ENCODE measurements around the gene APH1B. TPM values are rescaled to one million over a fixed set of nuclear protein-coding genes. Genes with fewer than 3 reads are reported as not detected.

Gene APH1B
- total RNA-seq, 2 experiments from 2014 or later: 6.5 to 7.8 TPM

DNA sequence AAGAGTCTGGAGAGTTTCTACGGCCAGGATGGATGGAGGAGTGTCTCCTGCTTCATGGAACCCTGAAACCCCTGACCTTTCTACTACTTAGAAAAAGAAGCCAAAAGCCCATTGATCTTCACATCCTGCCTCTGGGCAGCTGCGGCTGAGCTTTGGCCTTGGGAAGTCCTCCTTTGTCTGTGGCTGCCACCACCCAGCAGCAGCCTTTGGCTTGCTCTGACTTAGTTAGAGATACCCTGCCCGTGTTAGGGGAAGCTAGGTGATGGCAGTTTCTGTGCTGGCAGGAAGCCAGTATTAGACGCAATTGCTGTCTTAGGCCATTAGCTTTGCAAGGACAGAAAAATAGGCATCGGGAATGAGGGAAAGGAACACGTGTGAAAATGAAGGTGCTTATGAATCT is 18.8 kb downstream of the APH1B start:
- H3K27ac Mint-ChIP-seq: no peak overlapping the region
- ChIA-PET POLR2A (interaction anchor here (0.6 kb wide), 1 partner anchor 17 kb away, joined by 3 read pairs; no protein-coding TSS in a partner anchor), CTCF (interaction anchor here (1.0 to 1.2 kb wide), 4 partner anchors 44 to 248 kb away, joined by 3 to 8 read pairs (median 4); no protein-coding TSS in a partner anchor)
- H3K36me3 Mint-ChIP-seq (ENCODE audit: low read depth): peaks cover 2% of the 10 kb centered on the region
- H3K4me3 Mint-ChIP-seq: no peak overlapping the region
- intact Hi-C loops (cut with DNase I, micrococcal nuclease): no loop called here
- ATAC-seq (no peak), DNase-seq (no peak)
- no peaks in the 10 kb centered on the region for H3K4me1 Mint-ChIP-seq
- H3K27me3 Mint-ChIP-seq: no peaks in the 10 kb centered on the region
- H3K9me3 Mint-ChIP-seq (ENCODE audit: low read depth): no peaks in the 10 kb centered on the region

DNA sequence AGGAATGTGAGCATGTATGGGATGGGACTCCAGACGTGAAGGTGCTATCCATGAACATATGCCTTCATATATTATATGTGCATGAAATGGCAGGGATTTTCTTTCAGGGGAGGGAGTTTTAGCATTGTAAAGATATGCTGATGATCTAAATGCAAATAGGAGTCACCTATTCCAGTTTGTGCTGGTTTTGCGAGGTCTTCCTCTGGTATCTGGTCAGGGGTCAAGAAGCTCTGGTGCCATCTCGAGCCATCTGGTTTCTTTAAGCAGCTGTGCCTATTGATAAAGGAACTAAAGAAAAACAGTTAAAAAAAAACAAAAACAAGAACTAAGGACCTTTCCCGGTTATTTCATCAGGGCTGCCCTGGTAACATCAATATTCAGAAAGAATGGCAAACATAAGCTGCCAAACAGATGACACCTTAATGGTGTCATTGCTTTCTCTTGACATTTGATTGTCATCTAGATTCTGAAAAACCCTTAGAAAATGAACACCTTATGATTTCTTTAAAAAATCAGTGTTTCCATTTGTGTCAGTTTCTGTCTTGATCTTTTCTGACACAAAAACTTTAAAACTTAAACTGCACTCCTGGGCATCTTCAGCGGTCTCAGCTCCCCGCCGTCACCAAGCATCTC is 22.7 kb downstream of the APH1B start:
- DNase-seq (no peak), ATAC-seq (no peak)
- intact Hi-C loops (cut with DNase I, micrococcal nuclease): no loop called here
- ChIA-PET POLR2A (no interaction called here), CTCF (interaction anchor here (1.3 kb wide), 2 partner anchors 18 to 44 kb away, joined by 3 read pairs; no protein-coding TSS in a partner anchor)
- H3K4me1 Mint-ChIP-seq: no peaks in the 10 kb centered on the region
- no peak overlapping the region for H3K4me3 Mint-ChIP-seq
- no peaks in the 10 kb centered on the region for H3K9me3 Mint-ChIP-seq (ENCODE audit: low read depth)
- H3K27ac Mint-ChIP-seq: no peak overlapping the region
- H3K27me3 Mint-ChIP-seq: no peaks in the 10 kb centered on the region
- peaks cover 3% of the 10 kb centered on the region for H3K36me3 Mint-ChIP-seq (ENCODE audit: low read depth)

DNA sequence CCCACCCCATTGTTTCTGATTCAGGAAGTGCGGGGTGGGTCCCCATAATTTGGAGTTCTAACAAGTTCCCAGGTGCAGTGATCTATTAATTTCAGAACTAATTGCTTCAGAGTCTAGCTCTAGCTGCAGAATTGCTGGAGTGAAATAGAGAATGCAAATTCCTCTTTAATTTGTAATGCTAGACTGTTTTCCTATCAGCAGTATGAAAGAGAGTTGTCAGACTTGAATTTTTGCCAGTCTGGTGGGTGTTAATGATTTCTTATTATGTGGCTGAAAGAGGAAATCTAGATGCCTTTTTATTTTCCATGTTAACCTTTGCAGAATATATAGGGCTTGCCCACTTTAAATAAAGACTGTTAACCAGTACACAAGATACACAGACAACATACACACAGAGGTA is 23.7 kb downstream of the APH1B start:
- CTCF ChIA-PET: no interaction called here
- no peaks in the 10 kb centered on the region for H3K4me1 Mint-ChIP-seq
- POLR2A ChIA-PET: no interaction called here
- H3K4me3 Mint-ChIP-seq: no peak overlapping the region
- no peaks in the 10 kb centered on the region for H3K27me3 Mint-ChIP-seq
- DNase-seq: no peak
- H3K27ac Mint-ChIP-seq: no peak overlapping the region
- no peak for ATAC-seq
- intact Hi-C loops (cut with DNase I, micrococcal nuclease): no loop called here
- H3K9me3 Mint-ChIP-seq (ENCODE audit: low read depth): no peaks in the 10 kb centered on the region
- H3K36me3 Mint-ChIP-seq (ENCODE audit: low read depth): peaks cover 10% of the 10 kb centered on the region

DNA sequence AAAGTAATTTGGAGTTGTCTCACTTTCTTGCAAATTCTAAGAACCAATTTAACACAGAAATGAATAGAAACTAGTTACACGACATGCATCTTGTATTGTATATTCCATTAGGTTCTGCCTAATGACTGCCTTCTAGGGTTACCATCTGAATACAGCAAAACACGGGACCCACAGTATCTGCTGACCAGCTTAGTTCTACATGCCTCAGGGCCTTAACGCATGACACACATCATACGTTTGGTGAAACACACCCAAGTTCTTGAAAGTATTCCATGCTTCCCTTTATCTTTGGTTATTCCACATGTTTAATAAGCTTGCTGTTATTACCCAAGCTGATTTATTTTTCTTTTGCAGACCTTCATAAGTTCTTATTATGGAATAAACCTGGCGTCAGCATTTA is 27.9 kb downstream of the APH1B start:
- CTCF ChIA-PET: interaction anchor here (0.6 kb wide), 1 partner anchor 289 kb away, joined by 5 read pairs; no protein-coding TSS in a partner anchor
- DNase-seq (no peak), ATAC-seq (no peak)
- no peaks in the 10 kb centered on the region for H3K27me3 Mint-ChIP-seq
- peaks cover 11% of the 10 kb centered on the region for H3K36me3 Mint-ChIP-seq (ENCODE audit: low read depth)
- H3K4me1 Mint-ChIP-seq: no peaks in the 10 kb centered on the region
- POLR2A ChIA-PET: no interaction called here
- H3K27ac Mint-ChIP-seq: no peak overlapping the region
- no peak overlapping the region for H3K4me3 Mint-ChIP-seq
- no peaks in the 10 kb centered on the region for H3K9me3 Mint-ChIP-seq (ENCODE audit: low read depth)
- intact Hi-C loops (cut with DNase I, micrococcal nuclease): no loop called here

DNA sequence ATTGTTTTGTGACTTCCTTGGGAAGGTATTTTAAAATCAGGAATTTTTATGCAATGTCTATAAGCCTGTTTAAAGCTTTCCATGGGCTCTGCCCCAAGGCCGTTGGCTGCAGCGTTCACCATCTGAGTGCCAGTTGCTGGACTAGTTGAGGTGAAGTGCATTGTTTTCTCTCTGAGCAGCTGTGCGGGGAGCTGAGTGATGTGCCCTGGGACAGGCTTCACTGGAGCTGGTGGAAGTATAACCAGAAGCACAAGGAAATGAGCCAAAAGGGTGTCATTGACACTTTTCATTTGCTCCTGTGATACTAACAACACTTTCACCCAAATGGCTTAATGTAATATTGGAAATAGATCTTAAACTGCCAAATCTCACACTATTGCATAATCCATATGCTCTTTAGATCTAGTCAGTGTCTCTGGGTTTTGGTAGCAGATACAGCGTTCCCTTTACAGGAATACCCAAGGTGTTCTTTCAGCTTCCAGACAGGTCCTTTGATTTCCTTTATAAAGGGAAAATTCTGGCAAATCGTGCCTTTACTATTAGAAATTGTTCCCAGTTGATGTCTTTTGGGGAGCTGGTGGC is 29.2 kb downstream of the APH1B start:
- Mint-ChIP-seq H3K9me3 (ENCODE audit: low read depth) (peaks cover 1% of the 10 kb centered on the region), H3K27ac (no peak overlapping the region), H3K4me3 (no peak overlapping the region), H3K27me3 (no peaks in the 10 kb centered on the region), H3K4me1 (no peaks in the 10 kb centered on the region), H3K36me3 (ENCODE audit: low read depth) (peaks cover 12% of the 10 kb centered on the region)
- POLR2A ChIA-PET: no interaction called here
- intact Hi-C loops (cut with DNase I, micrococcal nuclease): no loop called here
- no peak for DNase-seq
- no peak for ATAC-seq
- CTCF ChIA-PET: interaction anchor here (1.4 kb wide), 1 partner anchor 10 kb away, joined by 3 read pairs; no protein-coding TSS in a partner anchor

DNA sequence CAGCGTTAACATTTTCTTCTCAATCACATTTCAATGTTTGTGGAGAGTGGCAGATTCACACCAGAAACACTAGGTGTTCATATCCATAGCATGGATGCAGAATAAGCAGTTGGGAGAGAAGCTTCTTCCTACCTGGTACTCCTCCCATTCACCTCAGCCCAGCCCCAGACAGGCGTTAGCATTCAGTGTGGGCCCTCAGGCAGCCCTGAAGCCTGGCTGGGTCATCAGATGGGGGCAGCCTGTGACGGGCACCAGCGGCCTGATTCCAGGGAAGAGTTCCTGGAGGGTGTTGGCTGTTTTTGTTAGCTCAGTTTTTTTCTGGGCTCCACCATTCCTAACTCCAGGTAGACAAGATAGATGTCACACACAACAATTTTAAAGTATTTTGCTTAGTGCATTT is 31.1 kb downstream of the APH1B start:
- ATAC-seq: no peak
- H3K36me3 Mint-ChIP-seq (ENCODE audit: low read depth): peaks cover 12% of the 10 kb centered on the region
- H3K27me3 Mint-ChIP-seq: no peaks in the 10 kb centered on the region
- H3K4me3 Mint-ChIP-seq: no peak overlapping the region
- no peak for DNase-seq
- ChIA-PET POLR2A (no interaction called here), CTCF (interaction anchor here (1.3 kb wide), 1 partner anchor 106 kb away, joined by 3 read pairs; no protein-coding TSS in a partner anchor)
- H3K27ac Mint-ChIP-seq: no peak overlapping the region
- intact Hi-C loops (cut with DNase I, micrococcal nuclease): no loop called here
- H3K9me3 Mint-ChIP-seq (ENCODE audit: low read depth): peaks cover 1% of the 10 kb centered on the region
- H3K4me1 Mint-ChIP-seq: no peaks in the 10 kb centered on the region

DNA sequence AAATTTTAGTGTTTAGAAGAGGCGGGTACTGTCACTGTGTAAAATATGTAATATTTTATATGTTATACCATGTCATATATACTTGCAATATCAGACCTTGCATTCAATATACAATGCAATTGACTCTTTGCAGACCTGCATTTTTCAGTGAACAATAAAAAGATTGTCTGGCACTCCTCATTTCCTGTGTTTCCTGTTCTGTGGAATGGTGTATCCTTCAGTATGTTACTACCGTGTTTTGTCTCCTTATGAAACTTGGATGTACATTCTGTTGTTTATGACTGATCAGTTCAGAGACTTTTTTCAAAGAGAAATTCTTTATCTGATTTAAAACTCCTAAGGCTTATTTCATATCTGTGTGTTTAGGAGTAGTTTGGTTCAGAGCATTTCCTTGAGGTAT is 31.5 kb downstream of the APH1B start:
- ATAC-seq (no peak), DNase-seq (no peak)
- Mint-ChIP-seq H3K9me3 (ENCODE audit: low read depth) (peaks cover 1% of the 10 kb centered on the region), H3K27me3 (no peaks in the 10 kb centered on the region), H3K4me3 (no peak overlapping the region), H3K4me1 (no peaks in the 10 kb centered on the region), H3K27ac (no peak overlapping the region), H3K36me3 (ENCODE audit: low read depth) (peaks cover 12% of the 10 kb centered on the region)
- ChIA-PET POLR2A (no interaction called here), CTCF (interaction anchor here (0.6 to 1.2 kb wide), 2 partner anchors 18 to 93 kb away, joined by 3 read pairs; no protein-coding TSS in a partner anchor)
- intact Hi-C loops (cut with DNase I, micrococcal nuclease): no loop called here

DNA sequence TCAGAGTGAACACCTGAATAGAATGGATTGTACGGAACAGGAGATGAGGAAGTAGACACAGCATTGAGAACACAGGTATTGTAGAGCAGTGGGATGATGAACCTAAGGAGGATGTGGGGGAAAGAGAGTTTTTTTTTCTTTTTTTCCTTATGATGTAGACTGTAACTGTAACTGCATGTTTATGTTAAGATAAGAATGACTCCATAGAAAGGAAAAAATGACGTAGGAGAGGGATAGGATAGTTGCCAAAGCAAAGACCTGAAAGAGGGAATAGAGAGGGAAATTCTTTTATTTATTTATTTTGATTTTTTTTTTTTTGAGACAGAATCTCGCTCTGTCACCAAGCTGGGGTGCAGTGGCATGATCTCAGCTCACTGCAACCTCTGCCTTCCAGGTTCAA is 33.2 kb downstream of the APH1B start:
- Mint-ChIP-seq H3K4me3 (no peak overlapping the region), H3K27ac (no peak overlapping the region), H3K36me3 (ENCODE audit: low read depth) (peaks cover 10% of the 10 kb centered on the region), H3K4me1 (no peaks in the 10 kb centered on the region), H3K9me3 (ENCODE audit: low read depth) (peaks cover 1% of the 10 kb centered on the region), H3K27me3 (no peaks in the 10 kb centered on the region)
- intact Hi-C loops (cut with DNase I, micrococcal nuclease): no loop called here
- ChIA-PET CTCF (no interaction called here), POLR2A (no interaction called here)
- no peak for ATAC-seq
- DNase-seq: no peak

DNA sequence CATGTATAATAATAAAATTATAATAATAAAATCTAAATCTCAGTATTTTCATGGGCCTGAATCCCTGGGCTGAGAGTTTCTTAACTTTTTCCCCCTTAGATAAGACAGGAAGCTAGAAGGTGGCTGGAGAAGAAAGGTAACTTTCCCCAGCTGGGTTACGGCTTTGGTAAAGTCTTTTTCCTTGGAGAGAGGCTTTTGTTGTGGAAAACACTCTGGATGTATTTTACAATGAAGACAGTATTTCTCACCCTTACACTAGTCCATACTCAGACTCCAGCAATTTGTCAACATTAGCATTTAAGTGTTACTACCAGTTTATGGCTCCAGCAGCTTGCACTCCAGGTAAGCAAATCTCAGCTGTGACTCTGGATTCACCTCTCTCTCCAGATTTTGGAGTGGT is 34.9 kb downstream of the APH1B start:
- no peaks in the 10 kb centered on the region for H3K4me1 Mint-ChIP-seq
- intact Hi-C loops (cut with DNase I, micrococcal nuclease): no loop called here
- POLR2A ChIA-PET: interaction anchor here (0.9 kb wide), 1 partner anchor 29 kb away, joined by 3 read pairs; no protein-coding TSS in a partner anchor
- H3K4me3 Mint-ChIP-seq: no peak overlapping the region
- ATAC-seq (no peak), DNase-seq (no peak)
- peaks cover 1% of the 10 kb centered on the region for H3K9me3 Mint-ChIP-seq (ENCODE audit: low read depth)
- H3K36me3 Mint-ChIP-seq (ENCODE audit: low read depth): peaks cover 2% of the 10 kb centered on the region
- CTCF ChIA-PET: interaction anchor here (0.6 to 1.2 kb wide), 4 partner anchors 18 to 90 kb away, joined by 3 to 4 read pairs (median 3); no protein-coding TSS in a partner anchor
- no peak overlapping the region for H3K27ac Mint-ChIP-seq
- peaks cover 3% of the 10 kb centered on the region for H3K27me3 Mint-ChIP-seq

DNA sequence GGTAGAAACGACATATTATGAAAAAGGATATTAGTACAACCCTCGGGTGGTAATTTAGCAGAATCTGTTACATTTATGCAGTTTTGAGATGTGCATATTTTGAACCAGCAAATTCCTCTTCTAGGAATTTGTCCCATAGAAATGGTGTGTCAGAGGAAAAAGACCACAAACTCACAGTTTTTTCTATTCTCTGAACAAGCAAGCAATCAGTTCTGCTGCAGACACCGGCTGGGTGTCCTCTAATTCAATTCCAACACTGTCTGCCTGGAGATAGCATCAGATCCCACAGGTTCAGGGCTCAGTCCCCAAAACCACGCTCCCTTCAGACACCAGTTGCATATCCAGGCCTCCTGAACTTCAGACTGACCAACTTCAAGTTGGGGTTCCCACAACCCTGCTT is 36.4 kb downstream of the APH1B start:
- no peak for DNase-seq
- H3K27me3 Mint-ChIP-seq: peaks cover 3% of the 10 kb centered on the region
- no peak for ATAC-seq
- intact Hi-C loops (cut with DNase I, micrococcal nuclease): no loop called here
- H3K4me3 Mint-ChIP-seq: no peak overlapping the region
- no peak overlapping the region for H3K27ac Mint-ChIP-seq
- no peaks in the 10 kb centered on the region for H3K4me1 Mint-ChIP-seq
- peaks cover 1% of the 10 kb centered on the region for H3K9me3 Mint-ChIP-seq (ENCODE audit: low read depth)
- peaks cover 2% of the 10 kb centered on the region for H3K36me3 Mint-ChIP-seq (ENCODE audit: low read depth)
- ChIA-PET CTCF (interaction anchor here (1.2 kb wide), 1 partner anchor 11 kb away, joined by 3 read pairs; no protein-coding TSS in a partner anchor), POLR2A (no interaction called here)

DNA sequence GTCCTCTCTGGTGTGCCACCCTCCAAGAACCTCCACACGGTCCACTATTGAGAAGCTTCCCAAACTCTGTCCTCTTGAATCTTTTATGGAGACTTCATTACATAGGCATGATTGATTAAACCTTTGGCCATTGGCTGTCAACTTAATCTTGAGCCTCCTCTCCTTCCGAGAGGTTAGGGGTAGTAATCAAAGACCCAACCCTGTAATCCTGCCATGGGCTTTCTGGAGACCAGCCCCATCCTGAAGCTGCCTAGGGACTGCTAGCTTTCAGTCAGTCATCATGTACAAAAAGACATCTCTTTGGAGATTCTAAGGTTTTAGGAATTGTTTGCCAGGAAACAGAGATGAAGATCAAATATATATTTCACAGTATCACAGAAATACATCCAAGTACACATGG is 37.0 kb downstream of the APH1B start:
- POLR2A ChIA-PET: no interaction called here
- no peak for ATAC-seq
- peaks cover 1% of the 10 kb centered on the region for H3K9me3 Mint-ChIP-seq (ENCODE audit: low read depth)
- no peaks in the 10 kb centered on the region for H3K4me1 Mint-ChIP-seq
- peaks cover 3% of the 10 kb centered on the region for H3K27me3 Mint-ChIP-seq
- DNase-seq: no peak
- CTCF ChIA-PET: interaction anchor here (0.9 to 1.2 kb wide), 2 partner anchors 12 to 24 kb away, joined by 3 read pairs; no protein-coding TSS in a partner anchor
- H3K27ac Mint-ChIP-seq: no peak overlapping the region
- intact Hi-C loops (cut with DNase I, micrococcal nuclease): no loop called here
- H3K4me3 Mint-ChIP-seq: no peak overlapping the region
- H3K36me3 Mint-ChIP-seq (ENCODE audit: low read depth): peaks cover 2% of the 10 kb centered on the region

DNA sequence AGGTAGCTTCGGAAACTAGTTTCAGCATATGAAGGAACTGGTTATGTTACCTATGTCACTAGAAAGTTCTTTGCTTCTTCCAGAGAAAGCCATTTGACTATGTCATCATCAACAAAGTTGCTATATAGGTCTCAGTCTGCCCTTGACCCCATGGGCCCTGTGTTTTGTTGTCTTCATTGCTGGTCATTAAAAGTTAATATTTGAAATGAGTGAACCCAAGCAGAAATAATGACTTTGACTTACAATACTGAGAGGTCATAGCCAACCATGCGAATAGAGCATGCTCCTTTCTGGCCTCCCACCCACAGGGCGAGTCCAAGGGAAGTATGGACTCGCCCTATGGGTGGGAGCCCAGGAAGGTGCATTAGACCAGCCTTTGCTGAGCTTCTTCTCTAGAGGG is 40.9 kb downstream of the APH1B start:
- ATAC-seq (no peak), DNase-seq (no peak)
- ChIA-PET POLR2A (no interaction called here), CTCF (interaction anchor here (0.6 to 0.9 kb wide), 5 partner anchors 18 to 1441 kb away, joined by 3 to 4 read pairs (median 3); no protein-coding TSS in a partner anchor)
- Mint-ChIP-seq H3K36me3 (ENCODE audit: low read depth) (no peaks in the 10 kb centered on the region), H3K4me1 (no peaks in the 10 kb centered on the region), H3K27ac (no peak overlapping the region), H3K27me3 (peaks cover 3% of the 10 kb centered on the region), H3K9me3 (ENCODE audit: low read depth) (no peaks in the 10 kb centered on the region), H3K4me3 (no peak overlapping the region)
- intact Hi-C loops (cut with DNase I, micrococcal nuclease): no loop called here

All from activated CD4-positive, alpha-beta T cell treated with anti-CD3 and anti-CD28 coated beads for 36 hours (primary cell).